Epithelial cell of proximal tubule (primary cell): Measurements from ENCODE around the gene GLIPR1L1. TPM values are rescaled to one million over a fixed set of nuclear protein-coding genes. Genes with fewer than 3 reads are reported as not detected.

Source experiments
- DNase-seq: peaks from one replicate; pipeline ENCODE4 v3.0.0-alpha.2; 2011; ENCODE audit warnings: low read depth
- H3K4me3 ChIP-seq: 2 replicates; pipeline ENCODE4 v1.5.1; 2011; ENCODE audit warnings: low read depth, mild to moderate bottlenecking, low read length
- CTCF ChIP-seq: conservative IDR thresholded peaks from 2 replicates; pipeline ENCODE4 v1.5.1; 2012; ENCODE audit warnings: low read depth, mild to moderate bottlenecking, low read length
- total RNA-seq: library from RNA; depleted of rRNA; stranded (reverse); fragments of >200 nt; gene quantifications from 2 replicates; pipeline ENCODE4 v1.2.3, GENCODE V29; 2015

The GLIPR1L1 gene
- total RNA-seq, 1 donor from 2014 or later: not detected

- no peak for DNase-seq
- no peak for TF ChIP-seq CTCF
- no peak overlapping the region for H3K4me3 ChIP-seq
Measured at GRCh38 chr12:75302781-75303180, 31.7 kb upstream of the GLIPR1L1 start.

- no peak for TF ChIP-seq CTCF
- H3K4me3 ChIP-seq: no peak overlapping the region
Measured at GRCh38 chr12:75305412-75306332, 28.8 kb upstream of the GLIPR1L1 start.

GRCh38 chr12:75308279-75308678, 26.2 kb upstream of the GLIPR1L1 start:
- TF ChIP-seq CTCF: no peak
- DNase-seq: no peak
- no peak overlapping the region for H3K4me3 ChIP-seq

More at GRCh38 chr12:75305412-75306332, 28.8 kb upstream of the GLIPR1L1 start:
- DNase-seq: no peak

GRCh38 chr12:75311369-75311768, 23.1 kb upstream of the GLIPR1L1 start:
- no peak overlapping the region for H3K4me3 ChIP-seq
- no peak for TF ChIP-seq CTCF
- no peak for DNase-seq

- peak; percentile 30 for DNase-seq
- no peak overlapping the region for H3K4me3 ChIP-seq
- TF ChIP-seq CTCF: no peak
Measured at GRCh38 chr12:75315518-75315917, 19.0 kb upstream of the GLIPR1L1 start.

- H3K4me3 ChIP-seq: no peak overlapping the region
- DNase-seq: no peak
- no peak for TF ChIP-seq CTCF
Measured at GRCh38 chr12:75317784-75318183, 16.7 kb upstream of the GLIPR1L1 start.

- no peak for TF ChIP-seq CTCF
- DNase-seq: no peak
- no peak overlapping the region for H3K4me3 ChIP-seq
Measured at GRCh38 chr12:75322464-75322863, 12.0 kb upstream of the GLIPR1L1 start.
